ENCODE data around the gene CABP4.
"Not testable (repeated sequence)": the region's sequence is repeated elsewhere in the genome, so short reads cannot be mapped to it uniquely, and the experiment has no call there.

Gene CABP4

GRCh38 chr11:67483831-67484665 lies 28.9 kb downstream of the CABP4 start:
- no peak for DNase-seq

GRCh38 chr11:67484847-67485311 lies 29.7 kb downstream of the CABP4 start:
- no peak for DNase-seq

- DNase-seq, result not testable (repeated sequence)
These were observed 30.8 kb downstream of the CABP4 start for GRCh38 chr11:67485873-67486361.

- no peak for DNase-seq
These were observed 31.5 kb downstream of the CABP4 start for GRCh38 chr11:67486481-67487195.

- DNase-seq, result no peak
These were observed 34.2 kb downstream of the CABP4 start for GRCh38 chr11:67489203-67489884.

- no peak for DNase-seq
These were observed 35.0 kb downstream of the CABP4 start for GRCh38 chr11:67489885-67490726.

GRCh38 chr11:67490727-67491065 lies 35.5 kb downstream of the CABP4 start:
- DNase-seq, result no peak

GRCh38 chr11:67491276-67492068 lies 36.3 kb downstream of the CABP4 start:
- DNase-seq, result no peak

- DNase-seq, result no peak
These were observed 37.0 kb downstream of the CABP4 start for GRCh38 chr11:67492069-67492727.

- no peak for DNase-seq
These were observed 37.8 kb downstream of the CABP4 start for GRCh38 chr11:67492801-67493547.

GRCh38 chr11:67493548-67494370 lies 38.6 kb downstream of the CABP4 start:
- DNase-seq, result no peak

- no peak for DNase-seq
These were observed 39.4 kb downstream of the CABP4 start for GRCh38 chr11:67494371-67495233.

GRCh38 chr11:67495234-67496005 lies 40.3 kb downstream of the CABP4 start:
- no peak for DNase-seq

- DNase-seq, result no peak
These were observed 41.0 kb downstream of the CABP4 start for GRCh38 chr11:67496113-67496512.

GRCh38 chr11:67497656-67498291 lies 42.6 kb downstream of the CABP4 start:
- DNase-seq, result no peak

- DNase-seq, result no peak
These were observed 43.4 kb downstream of the CABP4 start for GRCh38 chr11:67498544-67498972.
